ENCODE measurements around the gene NRG2.

The NRG2 gene

DNA sequence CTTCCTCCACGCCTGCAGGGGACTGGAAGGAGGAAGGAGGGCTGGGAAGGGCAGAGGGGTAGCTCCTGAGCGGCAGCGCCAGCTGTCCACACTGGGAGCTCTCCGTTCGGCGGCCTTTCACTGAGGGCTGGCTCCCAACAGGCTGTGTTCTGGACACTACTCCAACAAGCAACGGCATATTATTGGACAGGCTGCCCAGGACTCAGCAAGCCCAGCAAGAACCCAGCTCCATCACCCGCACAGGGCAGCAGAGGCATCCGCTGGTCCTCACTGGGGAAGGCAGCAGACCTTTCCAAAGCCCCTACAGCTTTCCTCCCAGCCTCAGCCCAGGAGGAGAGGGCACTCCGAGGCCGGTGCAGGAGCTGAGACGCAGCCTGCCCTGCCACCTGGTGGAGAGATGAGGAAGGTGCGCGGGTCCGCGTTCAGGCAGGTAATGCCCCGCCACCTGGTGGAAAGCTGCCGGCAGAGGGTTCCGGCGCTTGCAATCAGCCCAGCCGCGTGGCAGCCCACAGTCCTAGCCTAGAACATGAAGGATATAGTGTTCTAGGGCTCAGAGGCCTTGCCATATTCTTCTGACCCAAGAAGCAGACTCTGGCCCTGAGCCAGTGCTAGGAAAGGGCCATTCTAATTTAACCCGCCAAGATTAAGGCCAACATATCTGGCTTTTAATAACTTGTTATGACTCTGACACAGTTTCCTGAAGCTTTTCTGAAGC is 74.4 kb downstream of the NRG2 start:
- TF ChIP-seq GABPA (IDR thresholded peaks at IDR 0.05; ENCODE audit: low read depth) (no peak), SPI1 (IDR thresholded peaks at IDR 0.05; ENCODE audit: borderline replicate concordance, low read depth) (no peak)
- TF ChIP-seq, protein P1, sequence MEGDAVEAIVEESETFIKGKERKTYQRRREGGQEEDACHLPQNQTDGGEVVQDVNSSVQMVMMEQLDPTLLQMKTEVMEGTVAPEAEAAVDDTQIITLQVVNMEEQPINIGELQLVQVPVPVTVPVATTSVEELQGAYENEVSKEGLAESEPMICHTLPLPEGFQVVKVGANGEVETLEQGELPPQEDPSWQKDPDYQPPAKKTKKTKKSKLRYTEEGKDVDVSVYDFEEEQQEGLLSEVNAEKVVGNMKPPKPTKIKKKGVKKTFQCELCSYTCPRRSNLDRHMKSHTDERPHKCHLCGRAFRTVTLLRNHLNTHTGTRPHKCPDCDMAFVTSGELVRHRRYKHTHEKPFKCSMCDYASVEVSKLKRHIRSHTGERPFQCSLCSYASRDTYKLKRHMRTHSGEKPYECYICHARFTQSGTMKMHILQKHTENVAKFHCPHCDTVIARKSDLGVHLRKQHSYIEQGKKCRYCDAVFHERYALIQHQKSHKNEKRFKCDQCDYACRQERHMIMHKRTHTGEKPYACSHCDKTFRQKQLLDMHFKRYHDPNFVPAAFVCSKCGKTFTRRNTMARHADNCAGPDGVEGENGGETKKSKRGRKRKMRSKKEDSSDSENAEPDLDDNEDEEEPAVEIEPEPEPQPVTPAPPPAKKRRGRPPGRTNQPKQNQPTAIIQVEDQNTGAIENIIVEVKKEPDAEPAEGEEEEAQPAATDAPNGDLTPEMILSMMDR (IDR thresholded peaks at IDR 0.05; ENCODE audit: insufficient read depth, low read length): peak; percentile 65
- no peak overlapping the region for H3K4me3 ChIP-seq (replicated peaks; ENCODE audit: insufficient read depth, low read length)
- no peaks in the 10 kb centered on the region for H3K27me3 ChIP-seq (ENCODE audit: insufficient read depth, poor library complexity, severe bottlenecking)
- DNase-seq (ENCODE audit: low read depth in 1 of 2, low spot score in 1 of 2): peak; percentile 12 to 60
- H3K27ac ChIP-seq (replicated peaks): no peak overlapping the region

DNA sequence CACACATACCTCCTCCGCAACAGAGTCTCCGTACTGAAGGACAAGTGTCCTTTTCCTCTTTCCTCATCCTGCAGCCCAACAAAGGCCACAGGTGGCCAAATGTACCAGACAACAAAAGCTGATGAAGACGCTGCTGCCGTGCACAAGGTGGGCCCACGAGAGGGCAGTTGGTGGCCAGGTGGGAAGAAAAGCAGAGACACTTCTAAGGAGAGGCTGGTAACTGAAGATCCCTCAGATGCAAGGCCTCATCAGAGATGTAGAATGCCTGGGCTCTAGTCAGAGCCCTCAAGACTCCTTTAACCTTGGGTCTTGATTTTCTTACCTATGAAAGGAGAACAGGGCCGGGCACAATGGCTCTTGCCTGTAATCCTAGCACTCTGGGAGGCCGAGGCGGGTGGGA is 75.7 kb downstream of the NRG2 start:
- DNase-seq (ENCODE audit: low read depth in 1 of 2, low spot score in 1 of 2): no peak
- H3K27me3 ChIP-seq (ENCODE audit: insufficient read depth, poor library complexity, severe bottlenecking): no peaks in the 10 kb centered on the region
- TF ChIP-seq, protein P2, sequence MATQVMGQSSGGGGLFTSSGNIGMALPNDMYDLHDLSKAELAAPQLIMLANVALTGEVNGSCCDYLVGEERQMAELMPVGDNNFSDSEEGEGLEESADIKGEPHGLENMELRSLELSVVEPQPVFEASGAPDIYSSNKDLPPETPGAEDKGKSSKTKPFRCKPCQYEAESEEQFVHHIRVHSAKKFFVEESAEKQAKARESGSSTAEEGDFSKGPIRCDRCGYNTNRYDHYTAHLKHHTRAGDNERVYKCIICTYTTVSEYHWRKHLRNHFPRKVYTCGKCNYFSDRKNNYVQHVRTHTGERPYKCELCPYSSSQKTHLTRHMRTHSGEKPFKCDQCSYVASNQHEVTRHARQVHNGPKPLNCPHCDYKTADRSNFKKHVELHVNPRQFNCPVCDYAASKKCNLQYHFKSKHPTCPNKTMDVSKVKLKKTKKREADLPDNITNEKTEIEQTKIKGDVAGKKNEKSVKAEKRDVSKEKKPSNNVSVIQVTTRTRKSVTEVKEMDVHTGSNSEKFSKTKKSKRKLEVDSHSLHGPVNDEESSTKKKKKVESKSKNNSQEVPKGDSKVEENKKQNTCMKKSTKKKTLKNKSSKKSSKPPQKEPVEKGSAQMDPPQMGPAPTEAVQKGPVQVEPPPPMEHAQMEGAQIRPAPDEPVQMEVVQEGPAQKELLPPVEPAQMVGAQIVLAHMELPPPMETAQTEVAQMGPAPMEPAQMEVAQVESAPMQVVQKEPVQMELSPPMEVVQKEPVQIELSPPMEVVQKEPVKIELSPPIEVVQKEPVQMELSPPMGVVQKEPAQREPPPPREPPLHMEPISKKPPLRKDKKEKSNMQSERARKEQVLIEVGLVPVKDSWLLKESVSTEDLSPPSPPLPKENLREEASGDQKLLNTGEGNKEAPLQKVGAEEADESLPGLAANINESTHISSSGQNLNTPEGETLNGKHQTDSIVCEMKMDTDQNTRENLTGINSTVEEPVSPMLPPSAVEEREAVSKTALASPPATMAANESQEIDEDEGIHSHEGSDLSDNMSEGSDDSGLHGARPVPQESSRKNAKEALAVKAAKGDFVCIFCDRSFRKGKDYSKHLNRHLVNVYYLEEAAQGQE (IDR thresholded peaks at IDR 0.05; ENCODE audit: insufficient replicate concordance, low read depth): no peak
- TF ChIP-seq SPI1 (IDR thresholded peaks at IDR 0.05; ENCODE audit: borderline replicate concordance, low read depth): no peak
- H3K27ac ChIP-seq (replicated peaks): no peak overlapping the region
- no peak overlapping the region for H3K4me3 ChIP-seq (replicated peaks; ENCODE audit: insufficient read depth, low read length)

DNA sequence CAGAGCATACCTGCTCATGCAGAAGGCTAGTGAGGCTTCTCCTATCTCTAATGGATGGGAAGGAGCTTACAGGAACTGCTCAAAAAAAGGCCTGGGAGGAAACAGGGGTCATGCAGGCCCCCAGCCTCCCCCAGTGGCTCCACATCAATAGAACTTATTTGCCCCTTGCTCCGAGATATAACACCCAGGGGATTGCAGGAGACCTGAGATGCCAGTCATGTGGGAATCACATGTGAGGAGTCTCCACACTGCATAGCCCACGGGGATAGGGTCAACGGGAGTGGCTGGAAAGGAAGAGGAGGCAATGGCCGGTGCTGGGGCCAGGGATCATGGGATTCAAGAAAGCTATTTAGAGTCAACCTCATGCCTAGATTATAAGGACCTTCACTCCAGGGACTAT is 76.2 kb downstream of the NRG2 start:
- Histone ChIP-seq H3K4me3 (replicated peaks; ENCODE audit: insufficient read depth, low read length) (no peak overlapping the region), H3K27ac (replicated peaks) (no peak overlapping the region), H3K27me3 (ENCODE audit: insufficient read depth, poor library complexity, severe bottlenecking) (no peaks in the 10 kb centered on the region)
- TF ChIP-seq, protein P2 (IDR thresholded peaks at IDR 0.05; ENCODE audit: insufficient replicate concordance, low read depth): no peak
- TF ChIP-seq POLR2AphosphoS5 (IDR thresholded peaks at IDR 0.05; ENCODE audit: low read depth): no peak
- TF ChIP-seq, protein P1 (IDR thresholded peaks at IDR 0.05; ENCODE audit: insufficient read depth, low read length): no peak
- TF ChIP-seq SPI1 (IDR thresholded peaks at IDR 0.05; ENCODE audit: borderline replicate concordance, low read depth): no peak
- no peak for TF ChIP-seq GABPA (IDR thresholded peaks at IDR 0.05; ENCODE audit: low read depth)
- DNase-seq (ENCODE audit: low read depth in 1 of 2, low spot score in 1 of 2): no peak

DNA sequence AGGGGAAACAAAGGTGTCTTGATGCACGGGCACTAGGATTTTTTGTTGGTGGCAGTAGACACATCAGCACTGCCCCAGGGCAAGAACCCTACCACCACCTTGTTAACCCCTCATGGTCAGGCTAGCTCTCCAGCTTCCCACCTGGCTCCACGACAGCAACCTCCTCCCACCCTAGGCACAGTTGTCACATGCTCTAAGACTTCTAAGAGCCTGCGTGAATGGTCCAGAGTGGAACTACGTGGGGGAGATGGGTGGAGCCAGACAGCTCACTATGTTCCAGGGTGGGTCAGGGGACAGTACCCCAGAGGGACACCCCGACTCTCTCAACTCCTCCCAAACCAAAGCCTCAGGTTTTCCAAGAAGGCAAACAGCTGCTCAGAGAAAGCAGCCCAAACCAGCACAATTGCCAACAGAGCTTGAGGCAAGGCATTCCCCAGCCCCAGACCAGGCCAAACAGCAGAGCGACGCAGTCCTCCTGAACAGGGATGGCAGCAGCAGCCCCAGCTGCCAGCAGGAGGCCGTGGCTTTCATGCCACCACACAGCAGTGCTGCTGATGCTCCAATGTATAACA is 78.0 kb downstream of the NRG2 start:
- Histone ChIP-seq H3K27me3 (ENCODE audit: insufficient read depth, poor library complexity, severe bottlenecking) (no peaks in the 10 kb centered on the region), H3K4me3 (replicated peaks; ENCODE audit: insufficient read depth, low read length) (no peak overlapping the region), H3K27ac (replicated peaks) (no peak overlapping the region)
- TF ChIP-seq, protein P2 (IDR thresholded peaks at IDR 0.05; ENCODE audit: insufficient replicate concordance, low read depth): no peak
- TF ChIP-seq, protein P1 (IDR thresholded peaks at IDR 0.05; ENCODE audit: insufficient read depth, low read length): no peak
- TF ChIP-seq SPI1 (IDR thresholded peaks at IDR 0.05; ENCODE audit: borderline replicate concordance, low read depth) (no peak), POLR2AphosphoS5 (IDR thresholded peaks at IDR 0.05; ENCODE audit: low read depth) (no peak), GABPA (IDR thresholded peaks at IDR 0.05; ENCODE audit: low read depth) (no peak)
- DNase-seq (ENCODE audit: low read depth in 1 of 2, low spot score in 1 of 2): no peak

All from HL-60 (cell line).